ELR (cell line): Measurements from ENCODE around the gene THAP4.

Source experiments
- DNase-seq: peaks from one replicate; pipeline ENCODE4 v3.0.0-alpha.2; 2015; ENCODE audit warnings: low read depth

The THAP4 gene

GRCh38 chr2:241638940-241639339, 2.0 kb upstream of the THAP4 start:
- DNase-seq = no peak

GRCh38 chr2:241637795-241638660, 1.1 kb upstream of the THAP4 start:
- peak; percentile 53 for DNase-seq

GRCh38 chr2:241636182-241637017, 558 bp downstream of the THAP4 start:
- peak; percentile 59 for DNase-seq

GRCh38 chr2:241635756-241636155, 1.2 kb downstream of the THAP4 start:
- DNase-seq = peak; percentile 37

- no peak for DNase-seq
These were observed 3.4 kb downstream of the THAP4 start for GRCh38 chr2:241633561-241633960.

GRCh38 chr2:241632478-241633325, 4.3 kb downstream of the THAP4 start:
- no peak for DNase-seq

GRCh38 chr2:241629762-241630435, 7.1 kb downstream of the THAP4 start:
- DNase-seq = no peak

- no peak for DNase-seq
These were observed 9.3 kb downstream of the THAP4 start for GRCh38 chr2:241627675-241628074.

- peak; percentile 60 for DNase-seq
These were observed 16.6 kb downstream of the THAP4 start for GRCh38 chr2:241620419-241620769.

- no peak for DNase-seq
These were observed 17.1 kb downstream of the THAP4 start for GRCh38 chr2:241619597-241620418.

- DNase-seq = no peak
These were observed 18.1 kb downstream of the THAP4 start for GRCh38 chr2:241618829-241619228.

- no peak for DNase-seq
These were observed 18.6 kb downstream of the THAP4 start for GRCh38 chr2:241618296-241618805.

- no peak for DNase-seq
These were observed 19.4 kb downstream of the THAP4 start for GRCh38 chr2:241617431-241618154.

GRCh38 chr2:241616168-241617125, 20.5 kb downstream of the THAP4 start:
- DNase-seq = no peak

- no peak for DNase-seq
These were observed 21.4 kb downstream of the THAP4 start for GRCh38 chr2:241615522-241616052.

- DNase-seq = no peak
These were observed 21.9 kb downstream of the THAP4 start for GRCh38 chr2:241615041-241615440.

GRCh38 chr2:241613017-241613780, 23.8 kb downstream of the THAP4 start:
- DNase-seq = no peak
